Right lobe of liver (tissue), 6 donors: Measurements from ENCODE around the gene MRC2. TPM values are rescaled to one million over a fixed set of nuclear protein-coding genes. Genes with fewer than 3 reads are reported as not detected.
A peak's percentile ranks its signal among the peaks of the same experiment; 100 is the strongest.
"Not testable (repeated sequence)": the region's sequence is repeated elsewhere in the genome, so short reads cannot be mapped to it uniquely, and the experiment has no call there.

Experiments used
- ATAC-seq, 4 donors: fragments of 200-7000 bp; cut with Tn5 transposase; one replicate each; pipeline ENCODE4 v1.9.1; 2020; ENCODE audit warnings: mild to moderate bottlenecking in 4 of 4, moderate library complexity in 4 of 4
- DNase-seq, 3 donors: peaks; one replicate each; pipeline ENCODE4 v3.0.0-alpha.2; 2020
- H3K27ac ChIP-seq, 3 donors: fragments of 200-600 bp; one replicate each; pipeline ENCODE4 v1.8.0; 2022
- H3K27me3 ChIP-seq, 2 donors: fragments of 200-600 bp; one replicate each; pipeline ENCODE4 v1.8.0; 2022
- H3K36me3 ChIP-seq, 4 donors: fragments of 200-600 bp; sonication (generic) in 1 of 4; one replicate each; pipeline versions ENCODE4 v1.5.1 to v1.8.0; 2017 to 2022; ENCODE audit warnings: control low read depth in 1 of 4
- H3K4me1 ChIP-seq, 4 donors: fragments of 200-600 bp; sonication (generic) in 1 of 4; one replicate each; pipeline versions ENCODE4 v1.5.1 to v1.8.0; 2017 to 2022; ENCODE audit warnings: control low read depth in 1 of 4
- H3K4me3 ChIP-seq, 3 donors: fragments of 200-600 bp; one replicate each; pipeline ENCODE4 v1.8.0; 2022
- H3K9me3 ChIP-seq, 4 donors: fragments of 200-600 bp; sonication (generic) in 1 of 4; one replicate each; pipeline versions ENCODE4 v1.5.1 to v1.8.0; 2017 to 2022; ENCODE audit warnings: control low read depth in 1 of 4
- POLR2A ChIP-seq: fragments of 450-650 bp; IDR thresholded peaks from one replicate; pipeline ENCODE4 v1.6.1; 2017; ENCODE audit warnings: antibody characterized with exemption, mild to moderate bottlenecking
- WGBS: methylation state at CpG from one replicate; pipeline ENCODE4 v1.1.6; 2018; ENCODE audit warnings: low coverage, low lambda C conversion rate; ENCODE audit not compliant: insufficient coverage; ENCODE audit errors: missing lambda C conversion rate; 5-methylcytosine and 5-hydroxymethylcytosine counted together
- intact Hi-C, 2 donors: fragments of 100-400 bp; cut with DNase I; formaldehyde crosslinking; loops; one replicate each; pipeline versions ENCODE4 v1.11.2 to v1.14.1; 2022
- total RNA-seq, 6 experiments: library from RNA; depleted of rRNA in 2 of 6; stranded (reverse); fragments of >200 nt in 2 of 6; fragmentation: NEBNext Ultra II Directional in 3 of 6; extraction: Animal tissue kit (Norgen Biotek cat#: 25700) in 3 of 6; gene quantifications; one replicate each; pipeline versions ENCODE4 v1.1.0 to v1.2.4, GENCODE V29; 2016 to 2023
- TF ChIP-seq, protein P1 (sequence below), 4 donors: fragments of 200-600 bp in 3 of 4; fragments of 450-650 bp in 1 of 4; IDR thresholded peaks; one replicate each; pipeline versions ENCODE4 v1.5.1 to v1.8.0; 2016 to 2022; ENCODE audit warnings: antibody characterized with exemption in 4 of 4, mild to moderate bottlenecking in 2 of 4
- donor health status: DM: no; HTN: yes; CAD: no.
- donor health status: DM: no; HTN: no; CAD: no.
- donor health status: DM: no; HTN: no; CAD: no.
- donor health status: DM: no; HTN: yes; CAD: no.
- donor health status: DM: no; HTN: yes; CAD: no.

The MRC2 gene
- total RNA-seq, 6 experiments from 2014 or later = 1.7 to 7.4 (median 3.8) TPM

DNA sequence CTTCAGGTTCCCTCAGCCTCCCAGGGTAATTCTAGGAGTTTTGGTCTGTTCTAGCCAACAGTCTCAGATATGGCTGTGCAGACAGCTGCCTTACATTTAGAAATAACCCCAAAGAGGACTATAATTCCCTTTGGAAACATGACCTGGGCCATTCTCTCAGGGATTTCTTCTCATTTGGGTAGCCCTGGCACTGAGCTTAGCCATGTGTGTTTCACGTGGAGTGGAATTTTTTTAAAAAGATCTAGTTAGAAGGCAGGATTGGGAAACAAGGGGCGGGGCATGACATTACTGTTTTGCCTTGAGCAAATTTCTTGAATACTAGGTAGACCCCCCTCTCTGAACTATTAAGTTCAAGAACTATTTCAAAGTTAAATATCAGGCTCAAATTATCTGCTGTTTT is 29.6 kb upstream of the MRC2 start:
- TF ChIP-seq, protein P1, sequence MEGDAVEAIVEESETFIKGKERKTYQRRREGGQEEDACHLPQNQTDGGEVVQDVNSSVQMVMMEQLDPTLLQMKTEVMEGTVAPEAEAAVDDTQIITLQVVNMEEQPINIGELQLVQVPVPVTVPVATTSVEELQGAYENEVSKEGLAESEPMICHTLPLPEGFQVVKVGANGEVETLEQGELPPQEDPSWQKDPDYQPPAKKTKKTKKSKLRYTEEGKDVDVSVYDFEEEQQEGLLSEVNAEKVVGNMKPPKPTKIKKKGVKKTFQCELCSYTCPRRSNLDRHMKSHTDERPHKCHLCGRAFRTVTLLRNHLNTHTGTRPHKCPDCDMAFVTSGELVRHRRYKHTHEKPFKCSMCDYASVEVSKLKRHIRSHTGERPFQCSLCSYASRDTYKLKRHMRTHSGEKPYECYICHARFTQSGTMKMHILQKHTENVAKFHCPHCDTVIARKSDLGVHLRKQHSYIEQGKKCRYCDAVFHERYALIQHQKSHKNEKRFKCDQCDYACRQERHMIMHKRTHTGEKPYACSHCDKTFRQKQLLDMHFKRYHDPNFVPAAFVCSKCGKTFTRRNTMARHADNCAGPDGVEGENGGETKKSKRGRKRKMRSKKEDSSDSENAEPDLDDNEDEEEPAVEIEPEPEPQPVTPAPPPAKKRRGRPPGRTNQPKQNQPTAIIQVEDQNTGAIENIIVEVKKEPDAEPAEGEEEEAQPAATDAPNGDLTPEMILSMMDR (IDR thresholded peaks at IDR 0.05) = no peak
- no peak for TF ChIP-seq POLR2A
- Histone ChIP-seq H3K4me1 (peaks cover 0 to 19% (median 5%) of the 10 kb centered on the region in 4 donors), H3K36me3 (peaks cover 0 to 35% (median 1%) of the 10 kb centered on the region in 4 donors), H3K9me3 (no peaks in the 10 kb centered on the region), H3K27me3 (no peaks in the 10 kb centered on the region), H3K27ac (peak overlapping the region in 2 of 3 donors; percentile 35 to 64), H3K4me3 (no peak overlapping the region)
- intact Hi-C loops = no loop called here
- peak in 2 of 3 donors; percentile 43 to 81 for DNase-seq
- peak; percentile 59 to 77 (median 74) for ATAC-seq
- 20% methylated on average over 2 of the region's 2 CpGs for WGBS

DNA sequence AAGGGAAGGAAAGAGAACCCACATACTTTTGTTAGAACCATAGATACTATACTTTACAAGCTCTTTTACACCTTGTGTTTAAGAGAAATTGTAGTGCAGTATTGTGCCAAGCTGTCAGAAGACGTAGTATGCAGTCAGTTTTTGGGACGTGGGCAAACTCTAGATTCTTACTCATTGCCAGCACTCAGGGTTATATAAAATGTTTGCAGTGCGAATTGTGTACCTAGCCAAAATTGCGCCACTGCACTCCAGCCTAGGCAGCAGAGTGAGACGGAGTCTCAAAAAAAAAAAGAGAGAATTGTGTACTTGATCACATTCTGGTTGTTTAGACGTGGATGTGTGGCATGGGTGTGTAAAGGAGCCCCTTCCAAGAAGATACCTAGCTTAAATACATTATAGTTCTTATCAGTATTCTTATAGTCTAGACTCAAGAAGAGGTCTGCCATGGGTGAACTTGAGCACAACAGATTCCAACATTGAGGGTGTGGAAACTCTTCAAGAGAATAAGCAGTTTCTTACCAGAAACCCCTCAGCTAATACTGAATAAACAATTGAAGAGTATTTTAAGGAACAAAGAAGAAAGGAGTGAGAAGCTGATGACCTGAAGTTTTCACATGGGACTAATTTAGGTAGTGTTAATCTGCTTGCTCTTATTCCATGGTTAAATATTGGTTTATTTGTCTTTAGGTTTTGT is 27.4 kb upstream of the MRC2 start:
- Histone ChIP-seq H3K4me3 (no peak overlapping the region), H3K4me1 (peaks cover 0 to 19% (median 5%) of the 10 kb centered on the region in 4 donors), H3K9me3 (no peaks in the 10 kb centered on the region), H3K27ac (peak overlapping the region in 2 of 3 donors; percentile 32 to 41), H3K27me3 (no peaks in the 10 kb centered on the region), H3K36me3 (peaks cover 0 to 43% (median 1%) of the 10 kb centered on the region in 4 donors)
- ATAC-seq (peak; percentile 62 to 81 (median 72)), DNase-seq (no peak)
- 44% methylated on average over 6 of the region's 6 CpGs for WGBS
- intact Hi-C loops = no loop called here
- TF ChIP-seq, protein P1 (IDR thresholded peaks at IDR 0.05) = no peak
- TF ChIP-seq POLR2A = no peak

DNA sequence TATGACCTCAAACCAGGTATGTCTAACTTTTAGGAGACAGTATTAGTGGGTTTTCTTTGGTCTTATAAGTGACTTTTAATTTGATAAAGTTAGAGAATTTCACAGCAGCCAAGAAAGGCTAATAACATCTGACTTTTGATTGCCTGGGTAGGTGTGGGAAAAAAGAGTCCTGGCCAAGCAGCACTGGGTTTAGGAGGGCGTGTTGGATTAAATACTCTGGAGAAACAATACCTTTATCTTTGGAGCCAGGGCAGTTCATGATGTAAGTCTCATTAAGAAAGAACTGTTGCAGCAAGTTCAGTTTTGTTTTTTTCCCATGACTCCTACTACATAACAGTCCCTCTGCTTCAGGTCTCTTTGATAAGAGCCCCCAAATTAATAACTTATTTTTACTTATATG is 26.7 kb upstream of the MRC2 start:
- DNase-seq = no peak
- Histone ChIP-seq H3K27ac (peak overlapping the region in 1 of 3 donors; percentile 32), H3K9me3 (no peaks in the 10 kb centered on the region), H3K27me3 (no peaks in the 10 kb centered on the region), H3K4me1 (peaks cover 0 to 19% (median 5%) of the 10 kb centered on the region in 4 donors), H3K4me3 (no peak overlapping the region), H3K36me3 (peaks cover 0 to 43% (median 1%) of the 10 kb centered on the region in 4 donors)
- no peak for TF ChIP-seq POLR2A
- TF ChIP-seq, protein P1 (IDR thresholded peaks at IDR 0.05) = no peak
- WGBS = 25% methylated on average over 1 of the region's 1 CpG
- intact Hi-C loops = no loop called here
- peak in 1 of 4 donors; percentile 19 for ATAC-seq

DNA sequence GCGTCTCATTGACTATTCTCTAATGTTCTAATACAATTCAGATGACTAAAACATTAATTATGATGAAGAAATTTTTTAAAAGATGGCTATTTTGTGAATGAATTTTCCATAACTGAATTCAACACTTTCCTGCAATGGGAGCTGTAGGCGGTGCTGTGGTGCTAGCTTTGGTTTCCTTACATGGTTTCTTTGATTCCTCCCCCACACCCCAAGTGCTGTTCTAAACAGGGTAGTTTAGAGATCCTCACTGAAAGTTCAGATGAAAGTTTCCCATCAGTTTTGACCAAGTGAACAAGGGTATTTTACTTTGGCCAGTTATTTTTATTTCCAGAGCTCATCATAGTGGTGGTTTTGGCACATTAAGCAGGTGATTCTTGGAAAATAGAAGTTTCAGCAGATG is 26.0 kb upstream of the MRC2 start:
- 79% methylated on average over 2 of the region's 2 CpGs for WGBS
- Histone ChIP-seq H3K36me3 (peaks cover 0 to 46% (median 5%) of the 10 kb centered on the region in 4 donors), H3K27ac (no peak overlapping the region), H3K27me3 (no peaks in the 10 kb centered on the region), H3K4me1 (peaks cover 0 to 19% (median 5%) of the 10 kb centered on the region in 4 donors), H3K4me3 (no peak overlapping the region), H3K9me3 (no peaks in the 10 kb centered on the region)
- TF ChIP-seq, protein P1 (IDR thresholded peaks at IDR 0.05) = no peak
- TF ChIP-seq POLR2A = no peak
- intact Hi-C loops = no loop called here
- ATAC-seq (no peak), DNase-seq (no peak)

DNA sequence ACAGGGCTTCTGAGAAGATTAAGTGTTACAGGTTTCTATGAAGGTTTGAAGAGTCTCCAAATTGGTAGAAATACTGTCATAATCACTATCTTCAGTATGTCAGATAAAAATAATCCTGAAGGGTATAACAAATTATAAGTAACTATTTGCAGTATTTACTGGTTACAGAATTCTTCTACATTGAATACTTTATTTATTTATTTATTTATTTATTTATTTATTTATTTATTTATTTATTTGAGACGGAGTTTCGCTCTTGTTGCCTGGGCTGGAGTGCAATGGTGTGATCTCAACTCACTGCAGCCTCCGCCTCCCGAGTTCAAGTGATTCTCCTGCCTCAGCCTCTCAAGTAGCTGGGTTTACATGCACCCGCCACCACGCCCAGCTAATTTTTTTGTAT is 23.7 kb upstream of the MRC2 start:
- H3K9me3 ChIP-seq, DNase-seq, H3K27me3 ChIP-seq, intact Hi-C loops, H3K4me3 ChIP-seq, H3K4me1 ChIP-seq, ATAC-seq, H3K27ac ChIP-seq: not testable (repeated sequence)
- peaks cover 0 to 54% (median 18%) of the 10 kb centered on the region in 4 donors for H3K36me3 ChIP-seq
- WGBS = 98% methylated on average over 6 of the region's 6 CpGs
